GM23338 (cell line): ENCODE measurements around the gene SLC22A5. TPM values are rescaled to one million over a fixed set of nuclear protein-coding genes. Genes with fewer than 3 reads are reported as not detected.

Experiments
- ATAC-seq: fragments of 200-7000 bp; cut with Tn5 transposase; 3 replicates; pipeline ENCODE4 v1.9.1; 2020
- DNase-seq: peaks from one replicate; pipeline ENCODE4 v3.0.0-alpha.2; 2015; ENCODE audit warnings: low spot score
- H2AFZ ChIP-seq: fragments of 200-600 bp; sonication (generic); 2 replicates; pipeline ENCODE4 v1.8.0; 2016; ENCODE audit warnings: antibody characterized with exemption, mild to moderate bottlenecking, moderate library complexity
- H3F3A ChIP-seq: fragments of 200-600 bp; sonication (generic); replicated peaks from 2 replicates; pipeline ENCODE4 v1.8.0; 2017; ENCODE audit warnings: antibody characterized with exemption, mixed run types, low read depth
- H3K27ac ChIP-seq: fragments of 200-600 bp; sonication (generic); 2 replicates; pipeline ENCODE4 v1.6.1; 2016; ENCODE audit warnings: low read depth
- H3K27me3 ChIP-seq: fragments of 200-600 bp; sonication (generic); 2 replicates; pipeline ENCODE4 v1.8.0; 2016; ENCODE audit warnings: mild to moderate bottlenecking, mixed run types, moderate library complexity; ENCODE audit not compliant: insufficient read depth
- H3K36me3 ChIP-seq: fragments of 200-600 bp; sonication (generic); 2 replicates; pipeline ENCODE4 v1.8.0; 2016; ENCODE audit warnings: mild to moderate bottlenecking; ENCODE audit not compliant: insufficient read depth
- H3K4me1 ChIP-seq: fragments of 200-600 bp; sonication (generic); 2 replicates; pipeline ENCODE4 v1.8.0; 2016; ENCODE audit warnings: mild to moderate bottlenecking, moderate library complexity; ENCODE audit not compliant: insufficient read depth
- H3K4me2 ChIP-seq: fragments of 200-600 bp; sonication (generic); 2 replicates; pipeline ENCODE4 v1.7.1; 2017; ENCODE audit warnings: mixed run types
- H3K4me3 ChIP-seq: fragments of 200-600 bp; sonication (generic); 2 replicates; pipeline ENCODE4 v1.6.1; 2016; ENCODE audit warnings: mixed run types
- H3K79me2 ChIP-seq: fragments of 200-600 bp; sonication (generic); replicated peaks from 2 replicates; pipeline ENCODE4 v1.8.0; 2017; ENCODE audit warnings: mild to moderate bottlenecking; ENCODE audit not compliant: insufficient read depth
- H3K9me2 ChIP-seq: fragments of 200-600 bp; sonication (generic); 2 replicates; pipeline ENCODE4 v1.8.0; 2017; ENCODE audit not compliant: insufficient read depth
- H4K20me1 ChIP-seq: fragments of 200-600 bp; sonication (generic); replicated peaks from 2 replicates; pipeline ENCODE4 v1.8.0; 2017; ENCODE audit warnings: mild to moderate bottlenecking; ENCODE audit not compliant: insufficient read depth
- H3K27ac Mint-ChIP-seq: 2 replicates; pipeline ENCODE4 v1.8.0; 2020; ENCODE audit warnings: inconsistent platforms, mild to moderate bottlenecking, moderate library complexity, mixed read lengths
- H3K27me3 Mint-ChIP-seq: 3 replicates; pipeline ENCODE4 v1.8.0; 2022; ENCODE audit warnings: low read depth, mild to moderate bottlenecking, moderate library complexity, mixed read lengths, inconsistent platforms; ENCODE audit not compliant: insufficient read depth, poor library complexity
- H3K36me3 Mint-ChIP-seq: 3 replicates; pipeline ENCODE4 v1.8.0; 2021; ENCODE audit warnings: low read depth, mild to moderate bottlenecking, inconsistent platforms, moderate library complexity, mixed read lengths
- H3K4me1 Mint-ChIP-seq: 3 replicates; pipeline ENCODE4 v1.8.0; 2020; ENCODE audit warnings: mild to moderate bottlenecking, inconsistent platforms, mixed read lengths
- H3K4me3 Mint-ChIP-seq: 3 replicates; pipeline ENCODE4 v1.8.0; 2021; ENCODE audit warnings: moderate library complexity, mild to moderate bottlenecking, inconsistent platforms, mixed read lengths
- H3K9me3 Mint-ChIP-seq: 3 replicates; pipeline ENCODE4 v1.8.0; 2020; ENCODE audit warnings: moderate library complexity, mild to moderate bottlenecking, inconsistent platforms, mixed read lengths
- CREB1 ChIP-seq: fragments of 250-450 bp; sonication (Bioruptor Pico); IDR thresholded peaks from 2 replicates; pipeline ENCODE4 v1.5.0; 2020; ENCODE audit warnings: low read depth, mild to moderate bottlenecking, moderate library complexity
- CTCF ChIP-seq, 2 experiments: fragments of 200-600 bp in 1 of 2; sonication (generic) in 1 of 2; conservative IDR thresholded peaks; 2 replicates each; pipeline versions ENCODE4 v1.5.1 to v1.6.1; 2016 to 2017; ENCODE audit warnings: antibody characterized with exemption in 2 of 2, low read depth in 2 of 2, mild to moderate bottlenecking in 2 of 2, moderate library complexity in 1 of 2
- EZH2 ChIP-seq: fragments of 200-600 bp; sonication (generic); IDR thresholded peaks from one replicate; pipeline ENCODE4 v1.8.0; 2017; ENCODE audit warnings: antibody characterized with exemption, mild to moderate bottlenecking, low read depth; ENCODE audit not compliant: unreplicated experiment
- EZH2phosphoT487 ChIP-seq: fragments of 200-600 bp; sonication (generic); IDR thresholded peaks from one replicate; pipeline ENCODE4 v1.8.1; 2018; ENCODE audit warnings: antibody characterized with exemption; ENCODE audit not compliant: unreplicated experiment
- JUNB ChIP-seq: IDR thresholded peaks from one replicate; pipeline ENCODE4 v1.6.1; 2016; ENCODE audit warnings: antibody characterized with exemption; ENCODE audit not compliant: unreplicated experiment
- NANOG ChIP-seq: IDR thresholded peaks from 2 replicates; pipeline ENCODE4 v1.6.1; 2016; ENCODE audit warnings: antibody characterized with exemption, borderline replicate concordance
- POLR2AphosphoS5 ChIP-seq: IDR thresholded peaks from 2 replicates; pipeline ENCODE4 v1.6.1; 2016; ENCODE audit warnings: antibody characterized with exemption, low read depth
- STAT1 ChIP-seq: IDR thresholded peaks from one replicate; pipeline ENCODE4 v1.6.1; 2016; ENCODE audit warnings: antibody characterized with exemption; ENCODE audit not compliant: unreplicated experiment
- ZNF114 ChIP-seq: fragments of 250-450 bp; sonication (Bioruptor Pico); IDR thresholded peaks from 2 replicates; pipeline ENCODE4 v1.5.0; 2020; ENCODE audit warnings: mild to moderate bottlenecking, moderate library complexity
- ZNF331 ChIP-seq: fragments of 250-450 bp; sonication (Bioruptor Pico); IDR thresholded peaks from 2 replicates; pipeline ENCODE4 v1.5.0; 2020; ENCODE audit warnings: low read depth, mild to moderate bottlenecking, moderate library complexity
- polyA plus RNA-seq: library from polyadenylated mRNA; unstranded; fragments of >200 nt; fragmentation: Nextera tagmentation; extraction: Ambion mirVana; gene quantifications from 2 replicates; pipeline ENCODE4 v1.2.1, GENCODE V29; 2016
- total RNA-seq: library from RNA; depleted of rRNA; stranded (reverse); fragments of >200 nt; shearing (Covaris generic); gene quantifications from 2 replicates; pipeline ENCODE4 v1.2.3, GENCODE V29; 2014
- TF ChIP-seq, protein P1 (sequence below): IDR thresholded peaks from 2 replicates; pipeline ENCODE4 v1.6.1; 2016; ENCODE audit warnings: antibody characterized with exemption
- TF ChIP-seq, protein P2 (sequence below): IDR thresholded peaks from one replicate; pipeline ENCODE4 v1.6.1; 2018; ENCODE audit warnings: antibody characterized with exemption; ENCODE audit not compliant: unreplicated experiment
- TF ChIP-seq, protein P3 (sequence below): fragments of 250-450 bp; sonication (Bioruptor Pico); IDR thresholded peaks from 2 replicates; pipeline ENCODE4 v1.5.0; 2020; ENCODE audit warnings: mild to moderate bottlenecking, moderate library complexity

Gene SLC22A5
- total and polyA plus RNA-seq, 2 experiments from 2014 or later: 1.9 to 2.4 TPM

GRCh38 chr5:132362086-132362485 lies 7.4 kb upstream of the SLC22A5 start:
- H3K4me3 Mint-ChIP-seq: no peak overlapping the region
- H3K9me3 Mint-ChIP-seq: no peaks in the 10 kb centered on the region
- H3F3A ChIP-seq: no peaks in the 10 kb centered on the region
- no peaks in the 10 kb centered on the region for H3K4me1 Mint-ChIP-seq
- no peaks in the 10 kb centered on the region for H3K4me1 ChIP-seq
- H3K27ac ChIP-seq: no peak overlapping the region
- H3K27me3 ChIP-seq: no peaks in the 10 kb centered on the region
- no peak overlapping the region for H3K27ac Mint-ChIP-seq
- H3K27me3 Mint-ChIP-seq: no peaks in the 10 kb centered on the region
- no peaks in the 10 kb centered on the region for H4K20me1 ChIP-seq
- no peak for TF ChIP-seq JUNB
- no peak for TF ChIP-seq EZH2
- TF ChIP-seq ZNF331 (CRISPR knock-in tag): no peak
- no peak for TF ChIP-seq NANOG
- TF ChIP-seq STAT1: no peak
- no peak for TF ChIP-seq EZH2phosphoT487
- no peak for TF ChIP-seq ZNF114 (CRISPR knock-in tag)
- TF ChIP-seq CREB1 (CRISPR knock-in tag): no peak
- TF ChIP-seq, protein P1, sequence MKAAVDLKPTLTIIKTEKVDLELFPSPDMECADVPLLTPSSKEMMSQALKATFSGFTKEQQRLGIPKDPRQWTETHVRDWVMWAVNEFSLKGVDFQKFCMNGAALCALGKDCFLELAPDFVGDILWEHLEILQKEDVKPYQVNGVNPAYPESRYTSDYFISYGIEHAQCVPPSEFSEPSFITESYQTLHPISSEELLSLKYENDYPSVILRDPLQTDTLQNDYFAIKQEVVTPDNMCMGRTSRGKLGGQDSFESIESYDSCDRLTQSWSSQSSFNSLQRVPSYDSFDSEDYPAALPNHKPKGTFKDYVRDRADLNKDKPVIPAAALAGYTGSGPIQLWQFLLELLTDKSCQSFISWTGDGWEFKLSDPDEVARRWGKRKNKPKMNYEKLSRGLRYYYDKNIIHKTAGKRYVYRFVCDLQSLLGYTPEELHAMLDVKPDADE: no peak
- no peak for TF ChIP-seq CTCF (conservative IDR thresholded peaks at IDR 0.05; ENCODE audit: low read depth in 2 of 2)
- no peak for TF ChIP-seq POLR2AphosphoS5
- TF ChIP-seq, protein P2, sequence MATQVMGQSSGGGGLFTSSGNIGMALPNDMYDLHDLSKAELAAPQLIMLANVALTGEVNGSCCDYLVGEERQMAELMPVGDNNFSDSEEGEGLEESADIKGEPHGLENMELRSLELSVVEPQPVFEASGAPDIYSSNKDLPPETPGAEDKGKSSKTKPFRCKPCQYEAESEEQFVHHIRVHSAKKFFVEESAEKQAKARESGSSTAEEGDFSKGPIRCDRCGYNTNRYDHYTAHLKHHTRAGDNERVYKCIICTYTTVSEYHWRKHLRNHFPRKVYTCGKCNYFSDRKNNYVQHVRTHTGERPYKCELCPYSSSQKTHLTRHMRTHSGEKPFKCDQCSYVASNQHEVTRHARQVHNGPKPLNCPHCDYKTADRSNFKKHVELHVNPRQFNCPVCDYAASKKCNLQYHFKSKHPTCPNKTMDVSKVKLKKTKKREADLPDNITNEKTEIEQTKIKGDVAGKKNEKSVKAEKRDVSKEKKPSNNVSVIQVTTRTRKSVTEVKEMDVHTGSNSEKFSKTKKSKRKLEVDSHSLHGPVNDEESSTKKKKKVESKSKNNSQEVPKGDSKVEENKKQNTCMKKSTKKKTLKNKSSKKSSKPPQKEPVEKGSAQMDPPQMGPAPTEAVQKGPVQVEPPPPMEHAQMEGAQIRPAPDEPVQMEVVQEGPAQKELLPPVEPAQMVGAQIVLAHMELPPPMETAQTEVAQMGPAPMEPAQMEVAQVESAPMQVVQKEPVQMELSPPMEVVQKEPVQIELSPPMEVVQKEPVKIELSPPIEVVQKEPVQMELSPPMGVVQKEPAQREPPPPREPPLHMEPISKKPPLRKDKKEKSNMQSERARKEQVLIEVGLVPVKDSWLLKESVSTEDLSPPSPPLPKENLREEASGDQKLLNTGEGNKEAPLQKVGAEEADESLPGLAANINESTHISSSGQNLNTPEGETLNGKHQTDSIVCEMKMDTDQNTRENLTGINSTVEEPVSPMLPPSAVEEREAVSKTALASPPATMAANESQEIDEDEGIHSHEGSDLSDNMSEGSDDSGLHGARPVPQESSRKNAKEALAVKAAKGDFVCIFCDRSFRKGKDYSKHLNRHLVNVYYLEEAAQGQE: no peak
- TF ChIP-seq, protein P3, sequence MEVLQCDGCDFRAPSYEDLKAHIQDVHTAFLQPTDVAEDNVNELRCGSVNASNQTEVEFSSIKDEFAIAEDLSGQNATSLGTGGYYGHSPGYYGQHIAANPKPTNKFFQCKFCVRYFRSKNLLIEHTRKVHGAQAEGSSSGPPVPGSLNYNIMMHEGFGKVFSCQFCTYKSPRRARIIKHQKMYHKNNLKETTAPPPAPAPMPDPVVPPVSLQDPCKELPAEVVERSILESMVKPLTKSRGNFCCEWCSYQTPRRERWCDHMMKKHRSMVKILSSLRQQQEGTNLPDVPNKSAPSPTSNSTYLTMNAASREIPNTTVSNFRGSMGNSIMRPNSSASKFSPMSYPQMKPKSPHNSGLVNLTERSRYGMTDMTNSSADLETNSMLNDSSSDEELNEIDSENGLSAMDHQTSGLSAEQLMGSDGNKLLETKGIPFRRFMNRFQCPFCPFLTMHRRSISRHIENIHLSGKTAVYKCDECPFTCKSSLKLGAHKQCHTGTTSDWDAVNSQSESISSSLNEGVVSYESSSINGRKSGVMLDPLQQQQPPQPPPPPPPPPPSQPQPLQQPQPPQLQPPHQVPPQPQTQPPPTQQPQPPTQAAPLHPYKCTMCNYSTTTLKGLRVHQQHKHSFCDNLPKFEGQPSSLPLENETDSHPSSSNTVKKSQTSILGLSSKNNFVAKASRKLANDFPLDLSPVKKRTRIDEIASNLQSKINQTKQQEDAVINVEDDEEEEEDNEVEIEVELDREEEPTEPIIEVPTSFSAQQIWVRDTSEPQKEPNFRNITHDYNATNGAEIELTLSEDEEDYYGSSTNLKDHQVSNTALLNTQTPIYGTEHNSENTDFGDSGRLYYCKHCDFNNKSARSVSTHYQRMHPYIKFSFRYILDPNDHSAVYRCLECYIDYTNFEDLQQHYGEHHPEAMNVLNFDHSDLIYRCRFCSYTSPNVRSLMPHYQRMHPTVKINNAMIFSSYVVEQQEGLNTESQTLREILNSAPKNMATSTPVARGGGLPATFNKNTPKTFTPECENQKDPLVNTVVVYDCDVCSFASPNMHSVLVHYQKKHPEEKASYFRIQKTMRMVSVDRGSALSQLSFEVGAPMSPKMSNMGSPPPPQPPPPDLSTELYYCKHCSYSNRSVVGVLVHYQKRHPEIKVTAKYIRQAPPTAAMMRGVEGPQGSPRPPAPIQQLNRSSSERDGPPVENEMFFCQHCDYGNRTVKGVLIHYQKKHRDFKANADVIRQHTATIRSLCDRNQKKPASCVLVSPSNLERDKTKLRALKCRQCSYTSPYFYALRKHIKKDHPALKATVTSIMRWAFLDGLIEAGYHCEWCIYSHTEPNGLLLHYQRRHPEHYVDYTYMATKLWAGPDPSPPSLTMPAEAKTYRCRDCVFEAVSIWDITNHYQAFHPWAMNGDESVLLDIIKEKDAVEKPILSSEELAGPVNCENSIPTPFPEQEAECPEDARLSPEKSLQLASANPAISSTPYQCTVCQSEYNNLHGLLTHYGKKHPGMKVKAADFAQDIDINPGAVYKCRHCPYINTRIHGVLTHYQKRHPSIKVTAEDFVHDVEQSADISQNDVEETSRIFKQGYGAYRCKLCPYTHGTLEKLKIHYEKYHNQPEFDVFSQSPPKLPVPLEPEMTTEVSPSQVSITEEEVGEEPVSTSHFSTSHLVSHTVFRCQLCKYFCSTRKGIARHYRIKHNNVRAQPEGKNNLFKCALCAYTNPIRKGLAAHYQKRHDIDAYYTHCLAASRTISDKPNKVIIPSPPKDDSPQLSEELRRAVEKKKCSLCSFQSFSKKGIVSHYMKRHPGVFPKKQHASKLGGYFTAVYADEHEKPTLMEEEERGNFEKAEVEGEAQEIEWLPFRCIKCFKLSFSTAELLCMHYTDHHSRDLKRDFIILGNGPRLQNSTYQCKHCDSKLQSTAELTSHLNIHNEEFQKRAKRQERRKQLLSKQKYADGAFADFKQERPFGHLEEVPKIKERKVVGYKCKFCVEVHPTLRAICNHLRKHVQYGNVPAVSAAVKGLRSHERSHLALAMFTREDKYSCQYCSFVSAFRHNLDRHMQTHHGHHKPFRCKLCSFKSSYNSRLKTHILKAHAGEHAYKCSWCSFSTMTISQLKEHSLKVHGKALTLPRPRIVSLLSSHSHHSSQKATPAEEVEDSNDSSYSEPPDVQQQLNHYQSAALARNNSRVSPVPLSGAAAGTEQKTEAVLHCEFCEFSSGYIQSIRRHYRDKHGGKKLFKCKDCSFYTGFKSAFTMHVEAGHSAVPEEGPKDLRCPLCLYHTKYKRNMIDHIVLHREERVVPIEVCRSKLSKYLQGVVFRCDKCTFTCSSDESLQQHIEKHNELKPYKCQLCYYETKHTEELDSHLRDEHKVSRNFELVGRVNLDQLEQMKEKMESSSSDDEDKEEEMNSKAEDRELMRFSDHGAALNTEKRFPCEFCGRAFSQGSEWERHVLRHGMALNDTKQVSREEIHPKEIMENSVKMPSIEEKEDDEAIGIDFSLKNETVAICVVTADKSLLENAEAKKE (CRISPR knock-in tag): no peak
- H2AFZ ChIP-seq: no peak overlapping the region
- H3K36me3 ChIP-seq: no peaks in the 10 kb centered on the region
- DNase-seq (no peak), ATAC-seq (no peak)
- H3K36me3 Mint-ChIP-seq: no peaks in the 10 kb centered on the region
- H3K4me2 ChIP-seq: no peak overlapping the region
- no peak overlapping the region for H3K4me3 ChIP-seq
- H3K9me2 ChIP-seq: no peaks in the 10 kb centered on the region
- H3K79me2 ChIP-seq: no peaks in the 10 kb centered on the region
